ENCODE measurements around the gene CPLANE2. TPM values are rescaled to one million over a fixed set of nuclear protein-coding genes. Genes with fewer than 3 reads are reported as not detected.
"Not testable (repeated sequence)": the region's sequence is repeated elsewhere in the genome, so short reads cannot be mapped to it uniquely, and the experiment has no call there.

CPLANE2 gene
- total RNA-seq, 2 donors from 2014 or later: 6.5 to 15.2 TPM

- H3K27me3 ChIP-seq: no peaks in the 10 kb centered on the region
- no peak for TF ChIP-seq CTCF (IDR thresholded peaks at IDR 0.05)
- H3K36me3 ChIP-seq: no peaks in the 10 kb centered on the region
- intact Hi-C loops (cut with DNase I): loop anchor here (10.0 kb wide), 1 partner anchor 162 kb away; the partner anchor contains the start of gene SZRD1
- DNase-seq: no peak
- H3K9me3 ChIP-seq: no peaks in the 10 kb centered on the region
- no peak overlapping the region for H3K4me3 ChIP-seq
- no peak overlapping the region for H3K9ac ChIP-seq (ENCODE audit: low read depth in 2 of 2, low read length in 2 of 2)
- H3K27ac ChIP-seq: no peak overlapping the region
- H3K4me1 ChIP-seq: peaks cover 4% of the 10 kb centered on the region
Observed at GRCh38 chr1:16202281-16203210, 34.4 kb downstream of the CPLANE2 start.

- no peaks in the 10 kb centered on the region for H3K27me3 ChIP-seq
- H3K36me3 ChIP-seq: no peaks in the 10 kb centered on the region
- no peak for TF ChIP-seq CTCF (IDR thresholded peaks at IDR 0.05)
- H3K9me3 ChIP-seq: no peaks in the 10 kb centered on the region
- DNase-seq: no peak
- intact Hi-C loops (cut with DNase I): loop anchor here (5.0 to 10.0 kb wide), 2 partner anchors 43 to 165 kb away; partner anchors contain the start of gene SZRD1
- H3K4me3 ChIP-seq: no peak overlapping the region
- H3K4me1 ChIP-seq: no peaks in the 10 kb centered on the region
- no peak overlapping the region for H3K27ac ChIP-seq
- no peak overlapping the region for H3K9ac ChIP-seq (ENCODE audit: low read depth in 2 of 2, low read length in 2 of 2)
Observed at GRCh38 chr1:16199700-16200099, 37.3 kb downstream of the CPLANE2 start.

GRCh38 chr1:16199157-16199501 is 37.9 kb downstream of the CPLANE2 start:
- TF ChIP-seq CTCF (IDR thresholded peaks at IDR 0.05): no peak
- Histone ChIP-seq H3K27ac (no peak overlapping the region), H3K4me3 (no peak overlapping the region), H3K9ac (ENCODE audit: low read depth in 2 of 2, low read length in 2 of 2) (no peak overlapping the region), H3K9me3 (no peaks in the 10 kb centered on the region), H3K27me3 (no peaks in the 10 kb centered on the region), H3K4me1 (no peaks in the 10 kb centered on the region), H3K36me3 (no peaks in the 10 kb centered on the region)
- DNase-seq: no peak
- intact Hi-C loops (cut with DNase I): loop anchor here (5.0 kb wide), 1 partner anchor 43 kb away; no protein-coding TSS in a partner anchor

- Histone ChIP-seq H3K4me3 (no peak overlapping the region), H3K9ac (ENCODE audit: low read depth in 2 of 2, low read length in 2 of 2) (no peak overlapping the region), H3K36me3 (no peaks in the 10 kb centered on the region), H3K27ac (no peak overlapping the region), H3K9me3 (no peaks in the 10 kb centered on the region), H3K4me1 (no peaks in the 10 kb centered on the region), H3K27me3 (no peaks in the 10 kb centered on the region)
- no peak for DNase-seq
- TF ChIP-seq CTCF (IDR thresholded peaks at IDR 0.05): no peak
- intact Hi-C loops (cut with DNase I): loop anchor here (5.0 kb wide), 1 partner anchor 44 kb away; no protein-coding TSS in a partner anchor
Observed at GRCh38 chr1:16198444-16199156, 38.4 kb downstream of the CPLANE2 start.

GRCh38 chr1:16196874-16197273 is 40.1 kb downstream of the CPLANE2 start:
- intact Hi-C loops (cut with DNase I): loop anchor here (5.0 kb wide), 1 partner anchor 45 kb away; no protein-coding TSS in a partner anchor
- no peak for TF ChIP-seq CTCF (IDR thresholded peaks at IDR 0.05)

GRCh38 chr1:16196139-16196538 is 40.8 kb downstream of the CPLANE2 start:
- DNase-seq; H3K9ac ChIP-seq (ENCODE audit: low read depth in 2 of 2, low read length in 2 of 2); H3K36me3 ChIP-seq; H3K9me3 ChIP-seq; H3K27me3 ChIP-seq; H3K4me1 ChIP-seq; H3K27ac ChIP-seq; H3K4me3 ChIP-seq: not testable (repeated sequence)
- intact Hi-C loops (cut with DNase I): loop anchor here (5.0 kb wide), 1 partner anchor 46 kb away; no protein-coding TSS in a partner anchor

More at GRCh38 chr1:16196874-16197273, 40.1 kb downstream of the CPLANE2 start:
- Histone ChIP-seq H3K9ac (ENCODE audit: low read depth in 2 of 2, low read length in 2 of 2) (no peak overlapping the region), H3K27ac (no peak overlapping the region), H3K9me3 (no peaks in the 10 kb centered on the region), H3K36me3 (no peaks in the 10 kb centered on the region), H3K4me1 (no peaks in the 10 kb centered on the region), H3K27me3 (no peaks in the 10 kb centered on the region), H3K4me3 (no peak overlapping the region)
- no peak for DNase-seq
